ENCODE data around the gene DAB1.

The DAB1 gene

GRCh38 chr1:57010511-57010910 lies 413.3 kb downstream of the DAB1 start:
- TF ChIP-seq CTCF (conservative IDR thresholded peaks at IDR 0.05; ENCODE audit: low read depth, low read length) = no peak
- no peak for DNase-seq (ENCODE audit: low read depth)
- H3K4me3 ChIP-seq (ENCODE audit: low read length) = no peak overlapping the region

- TF ChIP-seq CTCF (conservative IDR thresholded peaks at IDR 0.05; ENCODE audit: low read depth, low read length) = no peak
- DNase-seq (ENCODE audit: low read depth) = peak; percentile 3
- H3K4me3 ChIP-seq (ENCODE audit: low read length) = no peak overlapping the region
These were observed 415.9 kb downstream of the DAB1 start for GRCh38 chr1:57007948-57008347.

GRCh38 chr1:57007472-57007871 lies 416.4 kb downstream of the DAB1 start:
- no peak overlapping the region for H3K4me3 ChIP-seq (ENCODE audit: low read length)
- DNase-seq (ENCODE audit: low read depth) = no peak

GRCh38 chr1:57003398-57004139 lies 420.3 kb downstream of the DAB1 start:
- DNase-seq (ENCODE audit: low read depth) = no peak
- no peak for TF ChIP-seq CTCF (conservative IDR thresholded peaks at IDR 0.05; ENCODE audit: low read depth, low read length)
- no peak overlapping the region for H3K4me3 ChIP-seq (ENCODE audit: low read length)

More at GRCh38 chr1:57007472-57007871, 416.4 kb downstream of the DAB1 start:
- no peak for TF ChIP-seq CTCF (conservative IDR thresholded peaks at IDR 0.05; ENCODE audit: low read depth, low read length)

- no peak for TF ChIP-seq CTCF (conservative IDR thresholded peaks at IDR 0.05; ENCODE audit: low read depth, low read length)
- no peak for DNase-seq (ENCODE audit: low read depth)
- H3K4me3 ChIP-seq (ENCODE audit: low read length) = no peak overlapping the region
These were observed 428.3 kb downstream of the DAB1 start for GRCh38 chr1:56995414-56996100.

- TF ChIP-seq CTCF (conservative IDR thresholded peaks at IDR 0.05; ENCODE audit: low read depth, low read length) = no peak
- no peak for DNase-seq (ENCODE audit: low read depth)
- H3K4me3 ChIP-seq (ENCODE audit: low read length) = no peak overlapping the region
These were observed 430.4 kb downstream of the DAB1 start for GRCh38 chr1:56993475-56993874.

All from retinal pigment epithelial cell (primary cell).